GM21576 (cell line): ENCODE results near the gene WNK1.
A peak's percentile ranks its signal among the peaks of the same experiment; 100 is the strongest.
"Not testable (repeated sequence)": the region's sequence is repeated elsewhere in the genome, so short reads cannot be mapped to it uniquely, and the experiment has no call there.

Source experiments
- ATAC-seq: cut with Tn5 transposase; IDR thresholded peaks from one replicate; pipeline ENCODE4 v1.9.1; 2021; ENCODE audit warnings: mild to moderate bottlenecking, moderate library complexity; ENCODE audit not compliant: unreplicated experiment

Gene WNK1

GRCh38 chr12:740921-741320 lies 11.5 kb upstream of the WNK1 start:
- no peak for ATAC-seq

- no peak for ATAC-seq
Measured at GRCh38 chr12:749751-750270, 2.6 kb upstream of the WNK1 start.

GRCh38 chr12:750366-751191 lies 1.8 kb upstream of the WNK1 start:
- no peak for ATAC-seq

- ATAC-seq: peak; percentile 45
Measured at GRCh38 chr12:751192-751998, 984 bp upstream of the WNK1 start.

GRCh38 chr12:752695-753610 lies 574 bp downstream of the WNK1 start:
- ATAC-seq: peak; percentile 18

GRCh38 chr12:753611-754472 lies 1.5 kb downstream of the WNK1 start:
- ATAC-seq: no peak

- ATAC-seq: no peak
Measured at GRCh38 chr12:754473-754820, 2.1 kb downstream of the WNK1 start.

- ATAC-seq: no peak
Measured at GRCh38 chr12:754851-755562, 2.6 kb downstream of the WNK1 start.

- ATAC-seq: no peak
Measured at GRCh38 chr12:759628-760027, 7.2 kb downstream of the WNK1 start.

- ATAC-seq: no peak
Measured at GRCh38 chr12:761256-761655, 8.9 kb downstream of the WNK1 start.

- ATAC-seq: no peak
Measured at GRCh38 chr12:765840-766239, 13.5 kb downstream of the WNK1 start.

- no peak for ATAC-seq
Measured at GRCh38 chr12:768434-768833, 16.1 kb downstream of the WNK1 start.

- no peak for ATAC-seq
Measured at GRCh38 chr12:770479-770878, 18.1 kb downstream of the WNK1 start.

GRCh38 chr12:772056-772697 lies 19.8 kb downstream of the WNK1 start:
- no peak for ATAC-seq

GRCh38 chr12:774051-774614 lies 21.8 kb downstream of the WNK1 start:
- no peak for ATAC-seq

- not testable (repeated sequence) for ATAC-seq
Measured at GRCh38 chr12:775973-776771, 23.8 kb downstream of the WNK1 start.

- not testable (repeated sequence) for ATAC-seq
Measured at GRCh38 chr12:776772-777373, 24.5 kb downstream of the WNK1 start.
